ENCODE data around the gene H2AZ2.
"Not testable (repeated sequence)": the region's sequence is repeated elsewhere in the genome, so short reads cannot be mapped to it uniquely, and the experiment has no call there.

H2AZ2 gene

DNA sequence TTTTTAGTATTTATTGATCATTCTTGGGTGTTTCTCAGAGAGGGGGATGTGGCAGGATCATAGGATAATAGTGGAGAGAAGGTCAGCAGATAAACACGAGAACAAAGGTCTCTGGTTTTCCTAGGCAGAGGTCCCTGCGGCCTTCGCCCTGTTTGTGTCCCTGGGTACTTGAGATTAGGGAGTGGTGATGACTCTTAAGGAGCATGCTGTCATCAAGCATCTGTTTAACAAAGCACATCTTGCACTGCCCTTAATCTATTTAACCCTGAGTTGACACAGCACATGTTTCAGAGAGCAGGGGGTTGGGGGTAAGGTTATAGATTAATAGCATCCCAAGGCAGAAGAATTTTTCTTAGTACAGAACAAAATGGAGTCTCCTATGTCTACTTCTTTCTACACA lies 22.4 kb upstream of the H2AZ2 start:
- DNase-seq, result not testable (repeated sequence)

DNA sequence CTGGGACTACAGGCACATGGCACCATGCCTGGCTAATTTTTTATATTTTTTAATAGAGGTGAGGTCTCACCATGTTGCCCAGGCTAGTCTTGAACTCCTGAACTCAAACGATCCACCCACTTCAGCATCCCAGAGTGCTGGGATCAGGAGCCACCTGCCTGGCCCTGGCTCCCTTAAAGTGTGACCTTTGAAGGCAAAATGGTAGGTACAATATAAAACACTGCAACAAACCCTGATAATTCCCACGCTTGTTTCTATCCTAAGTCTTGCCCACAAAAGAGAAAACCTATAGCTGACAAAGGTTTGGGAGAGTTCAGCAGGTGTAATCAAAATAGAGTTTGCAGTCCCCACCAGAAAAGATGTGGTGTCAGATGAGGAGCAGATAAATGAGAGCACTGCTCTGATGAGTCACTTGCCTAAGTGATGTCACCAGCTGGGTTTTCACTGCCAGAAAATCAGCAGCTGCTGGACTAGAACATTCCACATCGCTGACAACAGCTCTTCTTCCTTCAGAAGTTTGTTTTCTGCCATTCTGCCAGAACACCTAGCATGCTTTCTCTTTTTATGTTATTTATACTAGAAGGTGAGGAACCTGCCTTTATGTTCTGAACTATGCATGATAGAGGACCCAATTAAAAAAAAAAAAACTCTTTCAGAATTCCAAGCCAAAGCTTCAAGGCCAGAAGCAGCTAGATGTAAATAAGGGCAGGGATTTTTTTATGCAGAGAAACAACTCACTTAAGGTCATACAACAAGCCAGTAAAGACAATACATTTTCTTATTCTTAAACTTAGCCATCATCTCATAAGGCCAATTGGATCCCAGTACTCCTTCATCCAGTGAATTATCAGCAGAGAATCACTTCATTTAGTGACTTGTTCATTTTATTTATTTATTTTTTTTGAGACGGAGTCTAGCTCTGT lies 19.4 kb upstream of the H2AZ2 start:
- no peak for DNase-seq

- not testable (repeated sequence) for DNase-seq
Measured at GRCh38 chr7:44861949-44862348, 14.1 kb upstream of the H2AZ2 start.

DNA sequence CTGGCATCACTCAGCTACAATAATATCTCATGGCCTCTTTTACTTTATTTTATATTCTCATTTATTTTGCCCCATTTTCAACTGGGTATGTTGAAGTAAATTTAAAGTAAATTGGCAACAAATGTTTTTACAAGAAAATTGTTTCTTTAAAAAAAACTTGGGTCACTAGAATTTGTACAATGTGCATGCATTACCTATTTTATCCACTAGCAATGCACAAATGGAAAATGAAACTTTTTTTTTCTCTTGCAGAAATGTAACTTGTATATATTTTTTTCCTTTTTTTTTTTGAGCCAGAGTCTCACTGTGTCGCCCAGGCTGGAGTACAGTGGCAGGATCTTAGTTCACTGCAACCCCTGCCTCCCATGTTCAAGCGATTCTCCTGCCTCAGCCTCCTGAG lies 10.3 kb upstream of the H2AZ2 start:
- no peak for DNase-seq

DNA sequence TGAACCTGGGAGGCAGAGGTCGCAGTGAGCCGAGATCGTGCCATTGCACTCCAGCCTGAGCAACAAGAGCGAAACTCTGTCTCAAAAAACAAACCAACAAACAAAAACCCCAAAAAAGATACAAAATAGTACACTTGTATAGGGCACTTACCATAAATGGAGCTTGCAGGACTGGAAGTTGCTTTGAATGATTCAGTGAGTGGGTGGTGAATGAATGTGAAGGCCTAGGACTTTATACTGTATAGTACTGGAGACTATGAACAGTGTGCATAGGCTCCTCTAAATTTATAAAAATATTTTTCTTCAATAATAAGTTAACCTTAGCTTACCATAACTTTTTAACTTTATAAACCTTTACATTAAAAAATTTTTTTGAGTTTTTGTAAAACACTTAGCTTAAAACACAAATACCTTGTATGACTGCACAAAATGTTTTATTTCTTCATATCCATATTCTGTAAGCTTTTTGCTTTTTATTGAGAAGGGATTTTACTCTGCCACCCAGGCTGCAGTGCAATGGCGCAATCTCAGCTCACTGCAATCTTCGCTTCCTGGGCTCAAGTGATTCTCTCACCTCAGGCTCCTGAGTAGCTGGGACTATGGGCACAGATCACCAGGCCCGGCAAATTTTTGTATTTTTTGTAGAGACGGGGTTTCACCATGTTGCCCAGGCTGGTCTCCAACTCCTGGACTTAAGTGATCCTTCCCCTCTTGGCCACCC lies 6.9 kb upstream of the H2AZ2 start:
- no peak for DNase-seq

- no peak for DNase-seq
Measured at GRCh38 chr7:44853391-44853790, 5.5 kb upstream of the H2AZ2 start.

- DNase-seq, result no peak
Measured at GRCh38 chr7:44852590-44852989, 4.7 kb upstream of the H2AZ2 start.

DNA sequence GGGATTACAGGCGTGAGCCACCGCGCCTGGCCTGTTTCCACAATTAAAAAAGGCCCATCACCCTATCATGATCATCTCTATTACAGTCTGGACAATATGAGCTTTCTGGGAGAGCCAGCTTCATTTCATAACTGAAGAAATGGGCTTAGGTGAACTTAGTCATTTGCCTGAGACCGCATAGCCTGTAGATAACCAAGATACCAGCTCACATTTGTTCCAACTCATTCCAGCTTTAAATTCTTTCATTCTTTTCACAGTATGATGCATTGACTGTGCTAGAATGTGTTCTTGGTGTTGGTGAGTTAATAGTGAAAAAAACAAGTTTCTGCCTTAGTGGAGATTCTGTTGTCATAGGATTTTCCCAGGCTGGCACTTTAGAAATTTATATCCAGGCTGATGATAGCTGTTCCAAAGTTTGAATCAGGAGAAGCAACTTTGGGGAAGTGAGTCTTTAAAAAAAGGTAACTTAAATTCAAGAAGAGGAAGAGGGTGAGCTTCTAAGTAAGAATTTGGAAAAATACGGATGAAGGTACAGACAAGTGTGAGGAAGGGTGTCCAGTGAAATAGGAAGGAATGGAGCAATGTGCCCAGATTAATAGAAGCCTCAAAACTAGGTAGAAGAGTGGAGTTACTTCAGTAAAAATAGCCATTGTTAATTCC lies 2.1 kb upstream of the H2AZ2 start:
- DNase-seq, result no peak

DNA sequence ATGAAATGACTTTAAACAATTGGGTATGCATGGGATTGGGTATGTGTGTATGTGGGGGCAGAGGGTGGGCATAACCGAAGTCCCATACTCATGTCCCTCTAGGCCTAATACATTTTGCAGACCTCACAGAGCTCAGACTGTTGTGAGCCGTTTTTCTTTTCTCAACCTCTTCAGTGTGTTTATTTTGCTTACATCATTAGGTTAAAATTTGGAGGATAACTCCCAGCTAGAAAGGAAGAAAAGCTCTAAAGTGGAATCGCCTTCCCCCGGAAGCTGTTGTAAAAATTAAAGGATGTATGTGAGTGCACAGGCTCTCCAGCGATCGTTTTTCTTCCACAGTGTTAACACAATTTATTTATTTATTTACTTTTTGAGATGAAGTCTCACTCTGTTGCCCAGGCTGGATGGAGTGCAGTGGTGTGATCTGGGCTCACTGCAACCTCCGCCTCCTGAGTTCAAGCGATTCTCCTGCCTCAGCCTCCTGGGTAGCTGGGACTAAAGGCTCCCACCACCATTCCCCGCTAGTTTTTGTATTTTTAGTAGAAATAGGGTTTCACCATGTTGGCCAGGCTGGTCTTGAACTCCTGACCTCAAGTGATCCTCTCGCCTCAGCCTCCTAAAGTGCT lies 1.5 kb upstream of the H2AZ2 start:
- no peak for DNase-seq

DNA sequence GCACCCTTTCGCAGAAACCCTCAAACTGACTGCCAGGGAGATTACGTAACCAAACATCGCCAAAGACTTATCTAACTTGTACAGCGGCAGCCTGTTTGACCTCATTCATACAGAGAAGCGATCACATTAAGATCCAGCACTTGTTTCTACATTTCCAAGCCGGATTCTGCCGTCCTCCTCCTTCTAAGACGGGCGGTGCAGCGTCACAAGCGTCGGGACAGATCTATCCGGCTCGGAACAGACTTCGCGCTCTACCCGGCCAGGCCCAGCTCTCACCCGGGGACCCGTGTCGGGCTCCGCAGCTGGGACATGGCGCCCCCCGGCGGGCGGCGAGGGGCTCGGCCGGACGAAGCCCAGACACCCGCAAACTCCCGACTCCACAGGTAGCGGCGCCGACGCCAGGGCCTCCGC lies 373 bp downstream of the H2AZ2 start:
- peak; percentile 89 for DNase-seq

DNA sequence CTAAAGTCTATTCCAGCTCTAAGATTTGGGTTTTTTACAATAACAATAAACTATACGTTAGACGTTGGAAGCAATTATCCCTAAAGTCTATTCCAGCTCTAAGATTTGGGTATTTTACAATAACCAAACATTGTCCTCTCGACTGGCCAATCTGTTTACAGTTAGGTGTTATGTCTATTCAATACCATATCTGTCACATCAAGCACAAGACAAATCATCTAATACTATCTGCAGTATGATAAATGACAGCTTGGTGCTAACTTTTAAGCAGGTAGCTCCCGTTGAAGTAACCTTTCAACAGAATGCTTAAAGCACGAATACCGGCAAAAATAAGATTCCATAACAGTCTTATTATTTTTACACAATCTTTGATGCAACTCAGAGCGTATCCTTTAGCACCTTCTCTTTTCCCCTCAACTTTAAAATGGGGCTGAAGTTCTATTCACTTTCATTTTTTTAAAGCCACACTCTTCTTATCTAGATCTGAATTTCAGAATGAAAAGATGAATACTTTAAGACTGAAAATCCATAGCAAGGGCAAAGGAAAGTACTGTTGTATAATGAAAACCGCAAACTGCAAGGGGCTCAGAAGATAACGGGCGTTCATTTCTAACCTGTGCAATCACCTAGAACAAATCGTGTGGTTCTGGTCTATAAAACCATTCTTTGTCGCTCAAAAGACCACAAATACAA lies 925 bp downstream of the H2AZ2 start:
- no peak for DNase-seq

- DNase-seq, result not testable (repeated sequence)
Measured at GRCh38 chr7:44846390-44846789, 1.5 kb downstream of the H2AZ2 start.

GRCh38 chr7:44845451-44845850 lies 2.4 kb downstream of the H2AZ2 start:
- DNase-seq, result no peak

GRCh38 chr7:44843440-44843839 lies 4.4 kb downstream of the H2AZ2 start:
- DNase-seq, result not testable (repeated sequence)

DNA sequence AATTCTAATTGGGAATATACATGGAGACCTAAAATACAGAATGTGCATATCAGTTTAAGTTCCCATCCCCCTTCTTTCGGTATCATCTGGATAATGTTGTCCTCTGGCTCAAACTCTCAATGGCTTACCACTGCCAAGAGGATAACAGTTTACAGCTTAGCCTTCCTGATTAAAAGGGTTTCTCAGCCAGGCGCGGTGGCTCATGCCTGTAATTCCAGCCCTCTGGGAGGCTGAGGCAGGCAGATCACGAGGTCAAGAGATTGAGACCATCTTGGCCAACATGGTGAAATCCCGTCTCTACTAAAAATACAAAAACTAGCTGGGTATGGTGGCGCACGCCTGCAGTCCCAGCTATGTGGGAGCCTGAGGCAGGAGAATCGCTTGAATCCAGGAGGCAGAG lies 5.2 kb downstream of the H2AZ2 start:
- DNase-seq, result not testable (repeated sequence)

DNA sequence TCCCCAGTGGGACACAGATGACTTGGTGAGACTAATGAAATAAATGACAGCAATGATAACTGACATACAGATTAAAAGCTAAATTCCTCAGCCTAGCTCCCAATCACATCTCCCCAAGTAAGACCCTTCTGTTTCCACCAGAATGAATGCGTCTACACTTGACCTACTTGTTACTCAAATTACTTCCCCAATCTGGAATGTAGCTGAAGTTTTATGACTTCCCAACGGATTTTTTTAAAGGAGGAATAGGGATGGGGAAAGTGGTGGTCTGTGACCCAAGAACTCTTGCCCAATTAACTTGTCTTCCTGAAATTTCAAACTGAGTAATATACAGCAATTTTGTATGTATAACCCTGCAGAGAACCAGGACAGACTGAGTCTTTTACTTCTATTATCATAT lies 9.1 kb downstream of the H2AZ2 start:
- no peak for DNase-seq

DNA sequence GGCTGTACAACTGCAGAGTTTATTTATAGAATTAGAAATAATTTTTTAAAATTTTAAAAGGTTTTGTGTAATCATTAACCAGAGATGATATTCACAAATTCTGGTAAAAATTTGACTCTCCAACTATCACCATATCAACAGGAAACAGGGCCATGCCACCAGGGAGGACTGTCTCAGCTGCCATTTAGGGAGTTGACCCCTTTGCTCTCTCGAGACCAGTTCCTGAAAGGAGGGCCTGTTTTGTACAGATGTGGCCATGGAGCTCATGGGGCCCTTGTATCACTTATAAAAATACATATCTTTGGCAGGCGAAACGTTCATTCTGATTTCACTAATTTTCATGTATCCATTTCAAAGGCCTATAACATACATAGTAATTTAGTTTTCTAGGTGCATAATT lies 20.3 kb downstream of the H2AZ2 start:
- DNase-seq, result no peak

- no peak for DNase-seq
Measured at GRCh38 chr7:44824894-44825526, 22.9 kb downstream of the H2AZ2 start.

GRCh38 chr7:44823255-44823781 lies 24.6 kb downstream of the H2AZ2 start:
- DNase-seq, result no peak

DNA sequence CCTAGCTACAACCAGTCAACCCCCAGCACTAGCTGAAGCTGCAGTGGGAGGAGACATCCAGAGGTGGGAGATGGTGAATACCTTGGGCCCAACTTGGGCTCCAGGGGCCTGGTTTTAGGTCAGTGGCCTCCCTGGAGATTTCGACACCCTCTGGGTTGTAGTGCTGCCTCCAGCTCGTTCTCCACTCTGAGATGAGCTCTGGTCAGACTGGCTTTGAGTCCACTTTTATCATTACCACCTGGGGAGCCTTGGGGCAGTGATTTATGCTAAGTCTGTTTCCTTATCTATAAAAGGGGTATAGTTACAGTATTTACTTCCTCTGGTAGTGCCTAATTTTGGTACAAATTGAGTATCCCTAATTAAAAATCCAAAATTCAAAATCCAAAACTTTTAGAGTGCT lies 28.6 kb downstream of the H2AZ2 start:
- DNase-seq, result no peak

- DNase-seq, result no peak
Measured at GRCh38 chr7:44814919-44815318, 33.0 kb downstream of the H2AZ2 start.

GRCh38 chr7:44811571-44811970 lies 36.3 kb downstream of the H2AZ2 start:
- DNase-seq, result no peak
